ENCODE measurements around the gene ATP8B4.

GRCh38 chr15:50148362-50148963 lies 29.4 kb upstream of the ATP8B4 start:
- TF ChIP-seq CTCF (IDR thresholded peaks at IDR 0.05) = no peak
- no peak for TF ChIP-seq POLR2AphosphoS5 (IDR thresholded peaks at IDR 0.05)

Measured in esophagus muscularis mucosa (tissue), 3 donors.